T-helper 2 cell treated with Interferon-gamma antibody and Interleukin-4, amounts not matched to agents 5 μg/mL and 100 μg/mL, for 36 hours (primary cell): Measurements from ENCODE around the gene OGFOD2.

Experiments
- DNase-seq: peaks from one replicate; pipeline ENCODE4 v3.0.0; 2021; ENCODE audit warnings: low spot score
- H3K27ac Mint-ChIP-seq: one replicate; pipeline ENCODE4 v1.8.0; 2021; ENCODE audit warnings: mild to moderate bottlenecking, mixed read lengths
- H3K27me3 Mint-ChIP-seq: one replicate; pipeline ENCODE4 v1.8.0; 2021; ENCODE audit warnings: low read depth, mixed read lengths
- H3K36me3 Mint-ChIP-seq: one replicate; pipeline ENCODE4 v1.8.0; 2021; ENCODE audit warnings: low read depth, mixed read lengths
- H3K4me1 Mint-ChIP-seq: one replicate; pipeline ENCODE4 v1.8.0; 2021; ENCODE audit warnings: low read depth, mixed read lengths
- H3K4me3 Mint-ChIP-seq: one replicate; pipeline ENCODE4 v1.8.0; 2022; ENCODE audit warnings: mild to moderate bottlenecking, moderate library complexity, mixed read lengths
- H3K9me3 Mint-ChIP-seq: one replicate; pipeline ENCODE4 v1.8.0; 2021; ENCODE audit warnings: mixed read lengths

Gene OGFOD2

GRCh38 chr12:122960193-122960569 lies 14.9 kb upstream of the OGFOD2 start:
- Mint-ChIP-seq H3K4me1 (peaks cover 3% of the 10 kb centered on the region), H3K27me3 (no peaks in the 10 kb centered on the region), H3K36me3 (no peaks in the 10 kb centered on the region), H3K27ac (no peak overlapping the region), H3K9me3 (no peaks in the 10 kb centered on the region), H3K4me3 (no peak overlapping the region)
- DNase-seq = no peak

GRCh38 chr12:122961531-122962329 lies 13.3 kb upstream of the OGFOD2 start:
- no peak overlapping the region for H3K27ac Mint-ChIP-seq
- no peaks in the 10 kb centered on the region for H3K36me3 Mint-ChIP-seq
- H3K4me3 Mint-ChIP-seq = no peak overlapping the region
- H3K4me1 Mint-ChIP-seq = peaks cover 3% of the 10 kb centered on the region
- no peaks in the 10 kb centered on the region for H3K9me3 Mint-ChIP-seq
- no peak for DNase-seq
- H3K27me3 Mint-ChIP-seq = no peaks in the 10 kb centered on the region

- no peak overlapping the region for H3K27ac Mint-ChIP-seq
- no peaks in the 10 kb centered on the region for H3K27me3 Mint-ChIP-seq
- H3K4me1 Mint-ChIP-seq = peaks cover 3% of the 10 kb centered on the region
- no peak for DNase-seq
- no peaks in the 10 kb centered on the region for H3K36me3 Mint-ChIP-seq
- H3K9me3 Mint-ChIP-seq = no peaks in the 10 kb centered on the region
- no peak overlapping the region for H3K4me3 Mint-ChIP-seq
These were observed 11.1 kb upstream of the OGFOD2 start for GRCh38 chr12:122963941-122964265.

GRCh38 chr12:122964439-122965257 lies 10.4 kb upstream of the OGFOD2 start:
- no peaks in the 10 kb centered on the region for H3K27me3 Mint-ChIP-seq
- peak overlapping the region; percentile 61 for H3K4me3 Mint-ChIP-seq
- no peaks in the 10 kb centered on the region for H3K9me3 Mint-ChIP-seq
- no peak overlapping the region for H3K27ac Mint-ChIP-seq
- H3K4me1 Mint-ChIP-seq = peaks cover 3% of the 10 kb centered on the region
- no peak for DNase-seq
- H3K36me3 Mint-ChIP-seq = no peaks in the 10 kb centered on the region

GRCh38 chr12:122965321-122965751 lies 9.7 kb upstream of the OGFOD2 start:
- Mint-ChIP-seq H3K27me3 (no peaks in the 10 kb centered on the region), H3K4me3 (peak overlapping the region; percentile 61), H3K9me3 (no peaks in the 10 kb centered on the region), H3K27ac (no peak overlapping the region), H3K4me1 (peaks cover 3% of the 10 kb centered on the region), H3K36me3 (no peaks in the 10 kb centered on the region)
- no peak for DNase-seq

- DNase-seq = peak; percentile 86
- no peaks in the 10 kb centered on the region for H3K36me3 Mint-ChIP-seq
- H3K27ac Mint-ChIP-seq = peak within 1 kb of the TSS; percentile 4
- H3K4me3 Mint-ChIP-seq = peak within 1 kb of the TSS; percentile 56
- H3K9me3 Mint-ChIP-seq = no peaks in the 10 kb centered on the region
- H3K4me1 Mint-ChIP-seq = peaks cover 3% of the 10 kb centered on the region
- H3K27me3 Mint-ChIP-seq = no peaks in the 10 kb centered on the region
These were observed 8.9 kb upstream of the OGFOD2 start, which contains the start of gene ABCB9 for GRCh38 chr12:122965851-122966742. ABCB9 (minus strand) TSS chr12:122966463; CDS start chr12:122960235, 6,228 bp downstream.

- no peak overlapping the region for H3K4me3 Mint-ChIP-seq
These were observed 8.1 kb upstream of the OGFOD2 start for GRCh38 chr12:122966743-122967550.

GRCh38 chr12:122968104-122968503 lies 6.9 kb upstream of the OGFOD2 start:
- no peak overlapping the region for H3K4me3 Mint-ChIP-seq
- H3K27me3 Mint-ChIP-seq = no peaks in the 10 kb centered on the region

More at GRCh38 chr12:122966743-122967550, 8.1 kb upstream of the OGFOD2 start:
- Mint-ChIP-seq H3K27me3 (no peaks in the 10 kb centered on the region), H3K9me3 (no peaks in the 10 kb centered on the region), H3K27ac (peak overlapping the region; percentile 4), H3K36me3 (no peaks in the 10 kb centered on the region), H3K4me1 (peaks cover 3% of the 10 kb centered on the region)
- DNase-seq = no peak

GRCh38 chr12:122969676-122970075 lies 5.4 kb upstream of the OGFOD2 start:
- DNase-seq = no peak
- H3K27me3 Mint-ChIP-seq = no peaks in the 10 kb centered on the region
- H3K4me1 Mint-ChIP-seq = peaks cover 14% of the 10 kb centered on the region
- no peak overlapping the region for H3K27ac Mint-ChIP-seq
- H3K36me3 Mint-ChIP-seq = no peaks in the 10 kb centered on the region
- no peak overlapping the region for H3K4me3 Mint-ChIP-seq
- no peaks in the 10 kb centered on the region for H3K9me3 Mint-ChIP-seq

More at GRCh38 chr12:122968104-122968503, 6.9 kb upstream of the OGFOD2 start:
- H3K9me3 Mint-ChIP-seq = no peaks in the 10 kb centered on the region
- no peak overlapping the region for H3K27ac Mint-ChIP-seq
- no peak for DNase-seq
- H3K4me1 Mint-ChIP-seq = peaks cover 5% of the 10 kb centered on the region
- H3K36me3 Mint-ChIP-seq = no peaks in the 10 kb centered on the region

GRCh38 chr12:122974274-122974891 lies 661 bp upstream of the OGFOD2 start:
- H3K4me1 Mint-ChIP-seq = peaks cover 19% of the 10 kb centered on the region
- H3K4me3 Mint-ChIP-seq = peak overlapping the region; percentile 98
- peak; percentile 98 for DNase-seq
- H3K9me3 Mint-ChIP-seq = no peaks in the 10 kb centered on the region
- no peaks in the 10 kb centered on the region for H3K36me3 Mint-ChIP-seq
- no peaks in the 10 kb centered on the region for H3K27me3 Mint-ChIP-seq
- peak overlapping the region; percentile 99 for H3K27ac Mint-ChIP-seq

- Mint-ChIP-seq H3K4me1 (peaks cover 22% of the 10 kb centered on the region), H3K9me3 (no peaks in the 10 kb centered on the region), H3K4me3 (peak overlapping the region; percentile 98), H3K27me3 (no peaks in the 10 kb centered on the region), H3K27ac (peak overlapping the region; percentile 99), H3K36me3 (no peaks in the 10 kb centered on the region)
- DNase-seq = no peak
These were observed 975 bp downstream of the OGFOD2 start for GRCh38 chr12:122975790-122976647.

- no peak for DNase-seq
- Mint-ChIP-seq H3K27me3 (no peaks in the 10 kb centered on the region), H3K27ac (no peak overlapping the region), H3K4me3 (peak overlapping the region; percentile 98), H3K4me1 (peaks cover 24% of the 10 kb centered on the region), H3K36me3 (peaks cover 1% of the 10 kb centered on the region), H3K9me3 (no peaks in the 10 kb centered on the region)
These were observed 1.6 kb downstream of the OGFOD2 start for GRCh38 chr12:122976648-122976975.
